Fibroblast of the conjunctiva (primary cell): Measurements from ENCODE around the gene SPACA9.

Source experiments
- DNase-seq: peaks from one replicate; pipeline ENCODE4 v3.0.0-alpha.2; 2010; ENCODE audit warnings: low read depth

SPACA9 gene

DNA sequence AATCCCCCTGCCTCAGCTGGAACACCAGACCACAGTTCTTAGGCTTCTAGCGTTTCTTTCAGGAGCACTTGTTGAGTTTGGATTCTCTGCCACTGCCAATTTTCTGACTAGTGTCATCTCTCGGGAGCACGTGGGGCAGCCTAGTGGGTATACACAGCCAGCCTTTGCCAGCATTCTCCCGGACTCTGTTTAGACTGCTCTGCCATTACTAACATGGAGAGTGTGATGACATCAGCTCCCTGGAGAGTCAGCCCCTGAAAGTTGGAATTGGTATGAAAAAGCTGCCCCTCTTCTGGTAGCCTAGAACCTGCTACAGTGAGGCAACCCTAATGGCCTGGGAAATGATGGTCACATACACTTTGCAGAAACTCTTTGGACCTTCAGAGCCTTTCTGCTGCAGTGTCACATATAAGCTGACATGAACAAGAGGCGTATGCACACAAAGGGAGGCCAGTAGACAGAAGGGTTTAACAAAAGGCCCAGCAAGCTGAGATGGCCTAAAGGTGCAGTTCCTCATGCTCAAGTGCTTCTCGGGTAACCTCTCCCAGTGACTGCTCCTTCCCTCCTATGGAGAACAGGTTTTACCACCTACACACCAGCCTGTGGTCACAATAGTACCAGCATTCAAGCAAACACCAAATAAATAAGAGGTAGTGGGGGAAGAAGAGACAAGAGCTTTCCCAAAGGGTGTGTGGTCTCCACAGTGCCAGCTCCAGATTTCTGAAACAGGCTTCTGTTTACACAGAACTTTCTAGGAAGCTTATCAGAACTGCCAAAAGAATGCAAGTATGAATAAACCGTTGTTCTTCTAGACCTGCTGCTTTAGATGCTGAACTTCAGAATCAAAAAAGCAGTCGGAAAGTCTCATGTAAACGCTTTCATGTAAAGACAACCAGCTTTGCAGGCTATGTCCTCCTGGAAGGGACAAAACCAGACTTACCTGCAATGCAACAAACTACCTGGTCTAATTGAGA, 16.5 kb downstream of the SPACA9 start:
- DNase-seq, result no peak

DNA sequence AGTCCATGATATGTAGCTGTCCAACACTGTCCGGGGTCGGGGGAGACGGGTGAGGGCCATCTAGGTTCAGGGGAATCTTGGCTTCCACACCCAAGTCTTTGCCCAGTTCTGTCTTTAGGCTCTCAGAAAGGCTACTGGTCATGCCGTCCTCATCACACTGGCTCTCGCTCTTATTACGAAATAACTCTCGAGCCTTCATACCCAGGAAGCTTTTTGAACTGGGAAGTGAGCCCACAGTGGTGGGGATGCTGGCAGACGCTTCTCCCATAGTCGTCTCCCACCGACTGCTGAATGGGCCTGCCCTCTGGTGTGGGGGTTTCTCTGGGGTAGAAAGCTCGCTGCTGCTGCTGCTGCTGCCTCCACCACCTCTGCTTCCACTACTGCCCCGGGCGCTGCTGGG, 17.6 kb downstream of the SPACA9 start:
- DNase-seq, result no peak

DNA sequence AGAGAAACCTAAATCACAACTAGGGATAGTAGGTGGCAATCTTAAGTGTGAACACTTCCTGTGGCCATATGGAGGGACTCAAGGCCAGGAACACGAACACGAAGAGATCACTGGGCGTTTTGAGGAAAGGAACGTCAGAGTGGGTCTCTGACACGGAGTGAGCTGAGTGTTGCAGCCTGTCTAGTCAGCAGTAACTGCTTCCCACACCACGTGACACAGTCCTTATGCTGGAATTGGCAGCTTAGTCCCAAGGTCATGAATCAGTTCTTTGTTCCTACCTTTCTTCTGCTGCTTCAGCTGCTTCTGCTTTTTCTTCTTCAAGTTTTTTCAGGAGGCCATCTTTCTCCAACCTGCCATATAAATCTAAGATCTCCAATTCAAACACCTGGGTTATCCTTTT, 18.2 kb downstream of the SPACA9 start:
- DNase-seq, result no peak

- no peak for DNase-seq
Observed at GRCh38 chr9:132898051-132898450, 19.4 kb downstream of the SPACA9 start.

DNA sequence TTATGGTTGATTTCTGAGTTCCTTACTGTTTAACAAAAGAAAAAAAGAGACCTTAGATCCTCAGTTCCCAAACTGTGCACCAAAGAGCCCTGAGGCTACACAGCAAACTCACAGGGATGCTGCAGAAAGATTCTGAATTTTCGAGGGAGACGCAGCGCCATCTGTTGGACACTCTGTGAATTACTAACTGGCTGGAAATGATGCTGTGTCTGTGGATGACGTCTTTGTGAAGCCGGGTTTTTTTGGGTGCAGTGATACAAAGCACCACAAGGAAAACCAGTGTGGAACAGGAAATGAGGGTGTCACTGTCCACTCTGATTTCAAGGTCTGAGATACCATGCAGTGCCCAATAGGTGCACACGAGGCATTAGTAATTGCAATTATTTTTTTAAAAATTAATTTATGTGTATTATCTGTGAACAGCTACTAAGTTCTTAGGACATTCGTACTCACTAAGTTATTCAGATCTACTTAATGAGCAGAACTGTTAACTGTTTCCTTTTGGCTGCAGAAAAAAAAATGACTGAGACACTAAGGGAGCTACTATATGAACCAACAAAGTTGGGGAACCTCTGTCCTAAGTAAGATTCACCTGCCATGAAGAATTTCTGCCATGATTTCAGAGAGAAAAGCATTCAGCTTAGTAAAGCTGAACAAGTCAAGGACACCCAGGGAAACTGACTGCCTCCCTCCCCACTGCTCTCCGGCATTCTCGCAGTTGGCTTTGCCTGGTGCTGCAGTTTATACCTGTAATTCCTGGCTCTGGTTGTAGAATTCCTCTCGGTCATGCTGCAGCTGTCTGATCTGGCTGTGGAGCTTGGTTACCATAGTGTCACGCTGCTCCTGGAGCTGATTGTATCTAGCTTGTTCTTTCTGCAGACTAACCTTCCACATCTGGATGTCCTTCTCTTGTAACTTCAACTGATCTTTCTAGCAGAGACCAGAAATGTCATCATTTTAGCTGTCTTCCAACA, 23.4 kb downstream of the SPACA9 start:
- DNase-seq, result peak; percentile 57

DNA sequence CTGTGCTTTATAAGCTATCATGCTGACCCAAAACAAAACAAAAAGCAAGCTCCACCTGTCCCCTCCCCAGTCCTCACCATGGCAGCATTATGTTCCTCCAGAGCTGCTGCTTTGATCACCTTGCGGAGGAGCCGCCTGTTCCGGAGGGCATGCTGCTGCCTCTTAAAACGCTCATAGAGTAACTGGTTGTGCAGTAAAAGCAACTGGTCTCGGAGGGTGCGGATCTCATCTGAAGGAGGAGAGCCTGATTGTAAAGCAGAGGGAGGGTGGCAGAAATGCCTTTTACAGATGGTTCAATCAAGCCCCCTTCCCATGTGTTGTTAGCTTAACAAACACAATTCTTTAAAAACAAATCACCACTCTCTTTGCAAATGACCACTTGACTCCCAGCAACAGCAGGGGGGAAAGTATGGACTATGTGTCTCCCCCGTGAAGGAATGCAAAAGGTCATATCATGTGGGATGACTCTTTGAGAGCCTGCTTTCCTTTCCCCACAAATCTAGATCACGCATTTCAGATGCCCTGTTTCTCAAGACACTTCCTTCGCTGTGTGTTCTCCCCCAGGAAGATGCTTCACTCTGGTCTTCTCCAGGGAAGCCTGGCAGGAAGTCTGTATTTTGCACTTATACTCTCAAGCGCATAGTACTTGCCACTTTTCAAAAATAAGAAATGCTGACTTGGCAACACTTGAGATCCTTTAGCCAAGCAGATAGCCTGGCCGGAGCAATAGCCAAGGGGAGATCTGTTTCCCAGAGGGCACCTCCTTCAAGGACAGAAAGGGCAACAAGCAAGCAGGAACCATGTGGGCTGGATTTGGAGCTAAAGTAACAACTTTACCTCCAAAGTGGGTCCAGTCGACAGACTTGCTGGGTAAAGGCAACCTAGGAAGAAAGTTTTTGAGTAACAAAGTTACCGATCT, 25.1 kb downstream of the SPACA9 start:
- DNase-seq, result no peak

DNA sequence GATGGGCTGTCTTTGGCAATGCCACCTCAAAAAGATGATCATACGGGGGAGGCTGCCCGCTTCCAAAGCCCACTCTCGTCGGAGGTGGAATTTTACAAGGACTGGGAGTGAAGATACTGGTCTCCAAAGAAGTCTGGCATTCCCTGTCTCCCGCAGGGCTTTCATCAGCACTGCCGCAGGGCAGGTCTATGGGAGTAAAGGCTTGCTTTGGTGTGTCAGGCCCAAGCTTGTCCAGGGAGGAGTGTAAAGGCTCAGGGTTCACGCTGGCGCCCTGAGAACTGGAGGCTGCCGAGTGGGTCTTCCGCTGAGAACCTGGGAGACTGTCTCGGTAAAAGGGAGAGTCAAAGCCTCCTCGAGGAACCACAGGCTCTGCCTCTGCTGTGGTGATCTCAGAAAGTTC, 27.0 kb downstream of the SPACA9 start:
- DNase-seq, result no peak

GRCh38 chr9:132908635-132909034, 29.9 kb downstream of the SPACA9 start:
- no peak for DNase-seq

DNA sequence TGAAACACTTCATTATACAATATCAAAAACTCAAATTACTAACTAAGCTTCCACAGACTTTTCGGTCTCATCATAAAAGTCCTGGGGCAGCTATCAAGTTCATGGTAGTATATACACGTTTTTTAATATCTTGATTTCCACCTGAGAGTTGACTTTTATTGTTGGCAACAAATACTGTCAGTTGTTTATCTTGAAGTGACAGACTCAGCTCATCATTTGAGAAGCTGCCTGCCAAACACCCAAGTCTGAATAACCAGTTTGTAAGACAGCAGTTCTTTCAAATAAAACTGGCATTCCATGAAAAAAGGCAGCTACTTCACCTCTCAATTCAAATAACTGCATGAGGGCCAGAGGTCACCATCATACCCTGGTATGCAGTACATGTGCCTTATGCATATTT, 30.6 kb downstream of the SPACA9 start:
- DNase-seq, result no peak

DNA sequence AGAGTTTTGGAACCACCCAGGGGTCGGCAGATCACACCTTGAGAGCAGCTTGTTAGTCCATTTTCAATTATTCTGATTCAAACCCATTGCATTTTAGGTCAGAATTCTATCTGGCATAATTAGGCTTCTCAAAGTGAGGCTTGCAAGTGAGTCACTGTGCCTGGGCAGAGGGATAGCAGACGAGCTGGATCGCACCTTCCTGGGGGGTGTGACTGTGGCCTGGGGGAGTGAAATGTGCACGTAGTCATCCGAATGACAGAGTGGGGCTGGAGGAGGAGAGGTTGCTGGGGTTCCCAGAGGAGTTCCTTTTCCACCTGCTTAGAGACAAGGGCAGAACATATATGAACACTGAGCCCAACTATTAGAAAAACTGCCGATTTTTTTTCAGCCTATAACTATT, 31.7 kb downstream of the SPACA9 start:
- no peak for DNase-seq

DNA sequence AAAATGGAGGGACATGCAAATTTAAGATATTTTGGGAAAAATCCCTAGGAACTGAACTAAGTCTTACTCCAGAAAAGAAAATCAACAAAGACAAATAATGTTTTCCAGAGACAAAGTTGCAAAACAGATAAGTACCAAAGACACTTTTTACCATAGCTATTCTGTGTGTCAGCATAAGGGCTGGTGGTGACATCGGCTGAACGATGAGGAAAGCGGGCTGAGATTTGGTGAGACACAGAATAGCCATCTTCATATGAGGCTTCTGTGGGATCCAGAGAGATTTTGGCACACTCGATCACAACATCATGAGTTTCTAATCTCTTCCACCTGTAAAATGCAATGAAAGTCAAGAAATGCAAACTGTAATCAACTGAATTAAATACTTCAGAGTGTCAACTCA, 33.4 kb downstream of the SPACA9 start:
- no peak for DNase-seq

DNA sequence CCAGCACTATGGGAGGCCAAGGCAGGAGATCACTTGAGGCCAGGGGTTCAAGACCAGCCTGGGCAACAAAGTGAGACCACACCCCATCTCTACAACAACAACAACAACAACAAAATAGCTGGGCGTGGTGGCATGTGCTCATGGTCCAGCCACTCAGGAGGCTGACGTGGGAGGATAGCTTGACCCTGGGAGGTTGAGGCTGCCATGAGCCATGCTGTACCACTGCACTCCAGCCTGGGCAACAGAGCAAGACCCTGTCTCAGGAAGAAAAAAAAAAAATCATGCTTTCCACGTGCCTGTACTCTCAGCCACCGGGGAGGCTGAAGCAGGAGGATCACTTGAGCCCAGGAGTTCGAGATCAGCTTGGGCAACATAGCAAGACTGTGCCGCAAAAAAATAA, 36.2 kb downstream of the SPACA9 start:
- no peak for DNase-seq

- no peak for DNase-seq
Observed at GRCh38 chr9:132919614-132920268, 41.0 kb downstream of the SPACA9 start.

GRCh38 chr9:132923346-132923902, 44.7 kb downstream of the SPACA9 start:
- DNase-seq, result no peak

DNA sequence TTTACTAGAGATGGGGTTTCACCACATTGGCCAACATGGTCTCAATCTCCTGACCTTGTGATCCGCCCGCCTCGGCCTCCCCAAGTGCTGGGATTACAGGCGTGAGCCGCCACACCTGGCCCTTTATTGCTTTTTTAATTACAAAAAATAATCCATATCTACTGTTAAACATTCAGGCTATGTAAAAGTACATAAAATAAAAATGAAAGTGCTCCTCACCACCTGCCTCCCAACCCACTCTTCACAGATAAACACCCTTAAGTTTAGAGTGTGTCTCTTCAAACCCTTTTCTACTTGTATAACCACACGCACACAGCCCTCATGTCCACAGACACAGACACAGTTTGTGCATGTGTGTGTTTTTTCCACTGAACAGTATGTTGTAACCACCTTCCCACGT, 49.0 kb downstream of the SPACA9 start:
- no peak for DNase-seq

GRCh38 chr9:132931178-132931735, 52.6 kb downstream of the SPACA9 start:
- no peak for DNase-seq

GRCh38 chr9:132935026-132935425, 56.3 kb downstream of the SPACA9 start:
- no peak for DNase-seq

GRCh38 chr9:132937463-132937901, 58.8 kb downstream of the SPACA9 start:
- DNase-seq, result no peak

GRCh38 chr9:132939169-132939568, 60.5 kb downstream of the SPACA9 start:
- no peak for DNase-seq
